Spleen (tissue), 11 donors: ENCODE data around the gene TMED7. TPM values are rescaled to one million over a fixed set of nuclear protein-coding genes. Genes with fewer than 3 reads are reported as not detected.

Source experiments
- DNase-seq: peaks from one replicate; pipeline ENCODE4 v3.0.0-alpha.2; 2020
- H3K27ac ChIP-seq, 8 donors: fragments of 200-600 bp; sonication (generic) in 7 of 8; 1 replicate in 4 of 8; 2 replicates in 4 of 8; pipeline versions ENCODE4 v1.5.0 to v1.8.0; 2016 to 2021; ENCODE audit warnings: inconsistent platforms in 4 of 8, mild to moderate bottlenecking in 4 of 8, moderate library complexity in 1 of 8
- H3K27me3 ChIP-seq, 7 donors: fragments of 200-600 bp; sonication (generic) in 6 of 7; replicated peaks in 1 of 7; 1 replicate in 4 of 7; 2 replicates in 3 of 7; pipeline versions ENCODE4 v1.5.0 to v1.8.0; 2016 to 2021; ENCODE audit warnings: inconsistent platforms in 3 of 7, mild to moderate bottlenecking in 1 of 7
- H3K36me3 ChIP-seq, 6 donors: fragments of 200-600 bp; sonication (generic) in 5 of 6; 1 replicate in 4 of 6; 2 replicates in 2 of 6; pipeline versions ENCODE4 v1.5.0 to v1.8.0; 2016 to 2021; ENCODE audit warnings: inconsistent platforms in 2 of 6
- H3K4me1 ChIP-seq, 6 donors: fragments of 200-600 bp; sonication (generic) in 5 of 6; 1 replicate in 3 of 6; 2 replicates in 3 of 6; pipeline versions ENCODE4 v1.5.0 to v1.8.0; 2016 to 2021; ENCODE audit warnings: inconsistent platforms in 3 of 6
- H3K4me3 ChIP-seq, 8 donors: fragments of 200-600 bp; sonication (generic) in 7 of 8; 1 replicate in 4 of 8; 2 replicates in 4 of 8; pipeline versions ENCODE4 v1.5.0 to v1.8.0; 2016 to 2021; ENCODE audit warnings: inconsistent platforms in 4 of 8, mild to moderate bottlenecking in 4 of 8, moderate library complexity in 2 of 8
- H3K9me3 ChIP-seq, 8 donors: fragments of 200-600 bp; sonication (generic) in 7 of 8; 1 replicate in 4 of 8; 2 replicates in 4 of 8; pipeline versions ENCODE4 v1.5.0 to v1.8.0; 2016 to 2021; ENCODE audit warnings: inconsistent platforms in 4 of 8
- POLR2A ChIP-seq, 3 donors: fragments of 450-650 bp; IDR thresholded peaks; one replicate each; pipeline ENCODE4 v1.5.1; 2017; ENCODE audit warnings: antibody characterized with exemption in 3 of 3, mild to moderate bottlenecking in 1 of 3
- POLR2AphosphoS5 ChIP-seq, 3 donors: sonication (generic); formaldehyde crosslinking; IDR thresholded peaks; one replicate each; pipeline ENCODE4 v1.5.1; 2017; ENCODE audit warnings: antibody characterized with exemption in 3 of 3
- WGBS, 5 donors: extraction: QIAGEN DNeasy Blood & Tissue Kit in 3 of 5; methylation state at CpG; one replicate each; pipeline versions ENCODE4 v1.1.5 to v1.1.7; 2013 to 2018; 5-methylcytosine and 5-hydroxymethylcytosine counted together
- intact Hi-C: fragments of 100-400 bp; cut with DNase I; formaldehyde crosslinking; loops from one replicate; pipeline ENCODE4 v1.15.0; 2023; ENCODE audit warnings: low total_unique reads
- polyA plus RNA-seq, 3 donors: library from polyadenylated mRNA; stranded (reverse); fragments of 200-250 nt; gene quantifications; one replicate each; pipeline ENCODE4 v1.2.1, GENCODE V29; 2013
- total RNA-seq, 7 donors: library from RNA; depleted of rRNA in 3 of 7; stranded (reverse); fragments of >200 nt in 3 of 7; fragmentation: NEBNext Ultra II Directional in 4 of 7; extraction: Animal tissue kit (Norgen Biotek cat#: 25700) in 4 of 7; gene quantifications; one replicate each; pipeline versions ENCODE4 v1.1.0 to v1.2.1, GENCODE V29; 2016 to 2021
- TF ChIP-seq, protein P1 (sequence below), 11 experiments: fragments of 200-600 bp in 7 of 11; fragments of 450-650 bp in 4 of 11; sonication (generic) in 4 of 11; IDR thresholded peaks in 8 of 11; conservative IDR thresholded peaks in 3 of 11; 1 replicate in 7 of 11; 2 replicates in 4 of 11; pipeline versions ENCODE4 v1.4.0 to v1.8.0; 2016 to 2021; ENCODE audit warnings: antibody characterized with exemption in 11 of 11, inconsistent platforms in 4 of 11, mild to moderate bottlenecking in 1 of 11
- donor health status: healthy with polysubstance abuse.
- donor health status: DM: no; HTN: no; CAD: no; lungs with moderate emphysema.
- donor health status: DM: no; HTN: no; CAD: no.
- donor health status: Bipolar disorder and iron deficiency.
- donor health status: healthy.
- donor health status: DM: no; HTN: no; CAD: no.
- donor health status: DM: yes; HTN: yes; CAD: no.

Gene TMED7
- total and polyA plus RNA-seq, 10 donors, result 8.4 to 70.9 (median 64.6) TPM

GRCh38 chr5:115639377-115639776, 13.5 kb upstream of the TMED7 start:
- peaks cover 0 to 4% (median 2%) of the 10 kb centered on the region in 6 donors for H3K4me1 ChIP-seq

GRCh38 chr5:115637507-115637906, 11.7 kb upstream of the TMED7 start:
- intact Hi-C loops, result no loop called here
- TF ChIP-seq POLR2A (IDR thresholded peaks at IDR 0.05) (no peak), POLR2AphosphoS5 (IDR thresholded peaks at IDR 0.05) (no peak)
- TF ChIP-seq, protein P1, sequence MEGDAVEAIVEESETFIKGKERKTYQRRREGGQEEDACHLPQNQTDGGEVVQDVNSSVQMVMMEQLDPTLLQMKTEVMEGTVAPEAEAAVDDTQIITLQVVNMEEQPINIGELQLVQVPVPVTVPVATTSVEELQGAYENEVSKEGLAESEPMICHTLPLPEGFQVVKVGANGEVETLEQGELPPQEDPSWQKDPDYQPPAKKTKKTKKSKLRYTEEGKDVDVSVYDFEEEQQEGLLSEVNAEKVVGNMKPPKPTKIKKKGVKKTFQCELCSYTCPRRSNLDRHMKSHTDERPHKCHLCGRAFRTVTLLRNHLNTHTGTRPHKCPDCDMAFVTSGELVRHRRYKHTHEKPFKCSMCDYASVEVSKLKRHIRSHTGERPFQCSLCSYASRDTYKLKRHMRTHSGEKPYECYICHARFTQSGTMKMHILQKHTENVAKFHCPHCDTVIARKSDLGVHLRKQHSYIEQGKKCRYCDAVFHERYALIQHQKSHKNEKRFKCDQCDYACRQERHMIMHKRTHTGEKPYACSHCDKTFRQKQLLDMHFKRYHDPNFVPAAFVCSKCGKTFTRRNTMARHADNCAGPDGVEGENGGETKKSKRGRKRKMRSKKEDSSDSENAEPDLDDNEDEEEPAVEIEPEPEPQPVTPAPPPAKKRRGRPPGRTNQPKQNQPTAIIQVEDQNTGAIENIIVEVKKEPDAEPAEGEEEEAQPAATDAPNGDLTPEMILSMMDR (IDR thresholded peaks at IDR 0.05 in 8 of 11, conservative IDR thresholded peaks at IDR 0.05 in 3 of 11), result no peak
- no peak for DNase-seq
- Histone ChIP-seq H3K27me3 (peaks cover 0 to 10% (median 0%) of the 10 kb centered on the region in 7 donors), H3K4me3 (no peak overlapping the region), H3K27ac (no peak overlapping the region), H3K36me3 (no peaks in the 10 kb centered on the region), H3K4me1 (peaks cover 0 to 15% (median 11%) of the 10 kb centered on the region in 6 donors), H3K9me3 (no peaks in the 10 kb centered on the region)
- WGBS, 5 donors, result 79 to 91% (median 85%) methylated on average over 4 of the region's 4 CpGs

More at GRCh38 chr5:115639377-115639776, 13.5 kb upstream of the TMED7 start:
- 79 to 100% (median 91%) methylated on average over 1 of the region's 1 CpG for WGBS, 5 donors
- Histone ChIP-seq H3K27ac (no peak overlapping the region), H3K4me3 (no peak overlapping the region), H3K27me3 (peaks cover 0 to 13% (median 0%) of the 10 kb centered on the region in 7 donors), H3K36me3 (no peaks in the 10 kb centered on the region), H3K9me3 (no peaks in the 10 kb centered on the region)
- TF ChIP-seq POLR2A (IDR thresholded peaks at IDR 0.05) (no peak), POLR2AphosphoS5 (IDR thresholded peaks at IDR 0.05) (no peak)
- TF ChIP-seq, protein P1 (IDR thresholded peaks at IDR 0.05 in 8 of 11, conservative IDR thresholded peaks at IDR 0.05 in 3 of 11), result no peak
- intact Hi-C loops, result no loop called here
- no peak for DNase-seq

GRCh38 chr5:115636008-115636407, 10.2 kb upstream of the TMED7 start:
- Histone ChIP-seq H3K4me3 (no peak overlapping the region), H3K9me3 (no peaks in the 10 kb centered on the region), H3K27me3 (peaks cover 0 to 7% (median 0%) of the 10 kb centered on the region in 7 donors), H3K4me1 (peaks cover 0 to 15% (median 11%) of the 10 kb centered on the region in 6 donors), H3K27ac (no peak overlapping the region), H3K36me3 (no peaks in the 10 kb centered on the region)
- intact Hi-C loops, result no loop called here
- no peak for DNase-seq
- WGBS, 5 donors, result 72 to 88% (median 84%) methylated on average over 1 of the region's 1 CpG
- TF ChIP-seq, protein P1 (IDR thresholded peaks at IDR 0.05 in 8 of 11, conservative IDR thresholded peaks at IDR 0.05 in 3 of 11), result no peak
- no peak for TF ChIP-seq POLR2AphosphoS5 (IDR thresholded peaks at IDR 0.05)
- TF ChIP-seq POLR2A (IDR thresholded peaks at IDR 0.05), result no peak

- peak; percentile 94 for DNase-seq
- Histone ChIP-seq H3K36me3 (no peaks in the 10 kb centered on the region), H3K4me1 (peaks cover 0 to 15% (median 11%) of the 10 kb centered on the region in 6 donors), H3K4me3 (peak overlapping the region in 7 of 8 donors; percentile 17 to 57 (median 33)), H3K27me3 (peaks cover 0 to 7% (median 0%) of the 10 kb centered on the region in 7 donors), H3K9me3 (no peaks in the 10 kb centered on the region), H3K27ac (peak overlapping the region in 7 of 8 donors; percentile 57 to 83 (median 71))
- TF ChIP-seq, protein P1 (IDR thresholded peaks at IDR 0.05 in 8 of 11, conservative IDR thresholded peaks at IDR 0.05 in 3 of 11), result peak; percentile 81 to 96 (median 94)
- TF ChIP-seq POLR2A (IDR thresholded peaks at IDR 0.05), result no peak
- TF ChIP-seq POLR2AphosphoS5 (IDR thresholded peaks at IDR 0.05), result peak in 1 of 3 donors; percentile 45
- intact Hi-C loops, result loop anchor here (5.0 kb wide), 1 partner anchor 198 kb away; no protein-coding TSS in a partner anchor
- WGBS, 5 donors, result 2 to 5% (median 3%) methylated on average over 8 of the region's 8 CpGs
Measured at GRCh38 chr5:115634343-115635132, 8.7 kb upstream of the TMED7 start.
